Pancreas (tissue), 10 donors: ENCODE results near the gene MAPK4. TPM values are rescaled to one million over a fixed set of nuclear protein-coding genes. Genes with fewer than 3 reads are reported as not detected.

Source experiments
- ATAC-seq, 4 donors: fragments of 200-7000 bp; cut with Tn5 transposase; one replicate each; pipeline versions ENCODE4 v1.8.0 to v1.9.1; 2020; ENCODE audit warnings: mild to moderate bottlenecking in 4 of 4, moderate library complexity in 4 of 4
- DNase-seq, 6 donors: peaks; one replicate each; pipeline ENCODE4 v3.0.0-alpha.2; 2020
- FAIRE-seq: peaks from 2 replicates; lab custom pipeline; 2012; peaks lifted over from hg19 to GRCh38; lab: Jason Lieb, UNC
- H3K27ac ChIP-seq, 4 donors: fragments of 200-600 bp; sonication (generic); 1 replicate in 3 of 4; 2 replicates in 1 of 4; pipeline versions ENCODE4 v1.5.0 to v1.8.0; 2020
- H3K27me3 ChIP-seq, 4 donors: fragments of 200-600 bp; one replicate each; pipeline ENCODE4 v1.8.0; 2021
- H3K36me3 ChIP-seq, 3 donors: fragments of 200-600 bp; sonication (generic) in 1 of 3; one replicate each; pipeline versions ENCODE4 v1.5.0 to v1.8.0; 2020 to 2021
- H3K4me1 ChIP-seq, 3 donors: fragments of 200-600 bp; one replicate each; pipeline ENCODE4 v1.8.0; 2021
- H3K4me3 ChIP-seq, 4 donors: fragments of 200-600 bp; sonication (generic) in 2 of 4; one replicate each; pipeline versions ENCODE4 v1.5.0 to v1.8.0; 2020 to 2021
- H3K9me3 ChIP-seq, 4 donors: fragments of 200-600 bp; one replicate each; pipeline ENCODE4 v1.8.0; 2021
- WGBS, 2 donors: extraction: QIAGEN DNeasy Blood & Tissue Kit; methylation state at CpG; one replicate each; pipeline ENCODE4 v1.1.7; 2013; 5-methylcytosine and 5-hydroxymethylcytosine counted together
- intact Hi-C, 3 donors: fragments of 100-400 bp; cut with DNase I; formaldehyde crosslinking; loops; one replicate each; pipeline versions ENCODE4 v1.11.1 to v1.14.2; 2022
- polyA plus RNA-seq, 2 donors: library from polyadenylated mRNA; stranded (reverse); fragments of 200-250 nt; gene quantifications; one replicate each; pipeline ENCODE4 v1.2.3, GENCODE V29; 2013
- total RNA-seq, 6 donors: library from RNA; stranded (reverse); fragmentation: NEBNext Ultra II Directional in 4 of 6; extraction: Animal tissue kit (Norgen Biotek cat#: 25700) in 4 of 6; gene quantifications; one replicate each; pipeline versions ENCODE4 v1.2.1 to v1.2.4, GENCODE V29; 2021 to 2023
- TF ChIP-seq, protein P1 (sequence below), 4 donors: fragments of 200-600 bp; sonication (generic) in 3 of 4; IDR thresholded peaks; one replicate each; pipeline versions ENCODE4 v1.5.0 to v1.8.0; 2021; ENCODE audit warnings: antibody characterized with exemption in 4 of 4
- donor health status: healthy with polysubstance abuse.
- donor health status: DM: no; HTN: no; CAD: no; lungs with moderate emphysema.
- donor health status: DM: no; HTN: no; CAD: no.
- donor health status: control.
- donor health status: control.
- donor health status: Bipolar disorder and iron deficiency.
- donor health status: DM: yes; HTN: yes; CAD: no.
- donor health status: DM: no; HTN: no; CAD: no.
- donor health status: DM: no; HTN: no; CAD: no.
- donor health status: DM: yes; HTN: yes; CAD: no.

The MAPK4 gene
- total and polyA plus RNA-seq, 8 donors = 0.46 to 2.5 (median 0.80) TPM

DNA sequence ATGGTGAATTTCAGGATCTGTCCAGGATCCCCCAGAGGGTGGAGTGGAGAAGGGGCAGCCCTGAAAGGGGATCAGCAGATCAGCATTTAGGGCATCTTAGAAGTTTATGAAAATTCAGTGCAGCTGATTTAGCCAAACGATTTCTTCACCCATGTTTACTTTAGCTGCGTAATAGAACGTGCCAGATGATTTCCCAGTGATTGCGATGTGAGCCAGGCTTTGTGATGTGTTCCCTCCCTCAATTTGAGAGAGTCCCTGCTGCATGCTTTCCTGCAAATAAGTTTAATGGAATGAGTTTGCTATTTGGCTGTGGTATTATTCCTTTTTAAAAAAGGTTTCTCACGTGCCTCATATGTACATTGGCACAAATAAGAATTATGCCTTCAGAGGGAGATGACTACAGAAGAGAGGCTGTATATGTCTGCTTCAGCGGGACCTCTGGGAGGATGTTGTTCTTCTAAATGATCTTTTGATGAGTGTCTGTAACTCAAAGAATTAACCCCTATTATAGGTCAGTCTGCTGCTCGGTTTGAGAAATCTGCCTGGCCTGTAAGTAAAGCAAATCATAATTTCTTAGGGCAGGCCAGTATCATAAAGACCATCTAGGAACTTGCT, 148.1 kb downstream of the MAPK4 start:
- ATAC-seq (peak; percentile 29 to 56 (median 44)), FAIRE-seq (no peak), DNase-seq (no peak)
- peaks cover 0 to 11% (median 0%) of the 10 kb centered on the region in 3 donors for H3K4me1 ChIP-seq
- WGBS, 2 donors = 32 to 37% methylated on average over 7 of the region's 7 CpGs
- no peak overlapping the region for H3K27ac ChIP-seq
- H3K4me3 ChIP-seq = no peak overlapping the region
- no peaks in the 10 kb centered on the region for H3K27me3 ChIP-seq
- no peaks in the 10 kb centered on the region for H3K9me3 ChIP-seq
- TF ChIP-seq, protein P1, sequence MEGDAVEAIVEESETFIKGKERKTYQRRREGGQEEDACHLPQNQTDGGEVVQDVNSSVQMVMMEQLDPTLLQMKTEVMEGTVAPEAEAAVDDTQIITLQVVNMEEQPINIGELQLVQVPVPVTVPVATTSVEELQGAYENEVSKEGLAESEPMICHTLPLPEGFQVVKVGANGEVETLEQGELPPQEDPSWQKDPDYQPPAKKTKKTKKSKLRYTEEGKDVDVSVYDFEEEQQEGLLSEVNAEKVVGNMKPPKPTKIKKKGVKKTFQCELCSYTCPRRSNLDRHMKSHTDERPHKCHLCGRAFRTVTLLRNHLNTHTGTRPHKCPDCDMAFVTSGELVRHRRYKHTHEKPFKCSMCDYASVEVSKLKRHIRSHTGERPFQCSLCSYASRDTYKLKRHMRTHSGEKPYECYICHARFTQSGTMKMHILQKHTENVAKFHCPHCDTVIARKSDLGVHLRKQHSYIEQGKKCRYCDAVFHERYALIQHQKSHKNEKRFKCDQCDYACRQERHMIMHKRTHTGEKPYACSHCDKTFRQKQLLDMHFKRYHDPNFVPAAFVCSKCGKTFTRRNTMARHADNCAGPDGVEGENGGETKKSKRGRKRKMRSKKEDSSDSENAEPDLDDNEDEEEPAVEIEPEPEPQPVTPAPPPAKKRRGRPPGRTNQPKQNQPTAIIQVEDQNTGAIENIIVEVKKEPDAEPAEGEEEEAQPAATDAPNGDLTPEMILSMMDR (IDR thresholded peaks at IDR 0.05) = no peak
- no peaks in the 10 kb centered on the region for H3K36me3 ChIP-seq
- intact Hi-C loops = no loop called here

DNA sequence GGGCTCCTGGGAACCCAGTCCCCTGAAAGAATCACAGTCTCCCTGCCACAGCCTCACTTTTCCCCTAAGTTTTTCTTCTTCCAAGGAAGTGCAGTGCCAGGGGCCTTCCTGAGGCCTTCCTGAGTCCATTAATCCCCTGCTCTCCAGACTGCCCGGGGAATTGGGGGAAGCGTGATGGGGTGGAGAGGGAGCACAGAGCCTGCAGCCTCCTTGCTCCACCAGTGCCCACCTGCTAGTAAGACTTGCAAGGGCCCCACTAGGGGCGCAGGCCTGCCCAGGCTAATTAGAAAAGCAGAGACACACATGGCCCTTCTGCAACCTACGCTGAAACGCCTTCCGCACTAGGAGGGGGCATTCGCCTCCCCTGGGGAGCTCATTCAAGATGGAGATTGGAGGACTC, 149.3 kb downstream of the MAPK4 start:
- ATAC-seq (no peak), FAIRE-seq (no peak), DNase-seq (no peak)
- H3K4me1 ChIP-seq = peaks cover 0 to 11% (median 0%) of the 10 kb centered on the region in 3 donors
- no peaks in the 10 kb centered on the region for H3K27me3 ChIP-seq
- no peaks in the 10 kb centered on the region for H3K9me3 ChIP-seq
- 92 to 93% methylated on average over 7 of the region's 7 CpGs for WGBS, 2 donors
- intact Hi-C loops = no loop called here
- no peaks in the 10 kb centered on the region for H3K36me3 ChIP-seq
- TF ChIP-seq, protein P1 (IDR thresholded peaks at IDR 0.05) = no peak
- H3K27ac ChIP-seq = no peak overlapping the region
- no peak overlapping the region for H3K4me3 ChIP-seq

DNA sequence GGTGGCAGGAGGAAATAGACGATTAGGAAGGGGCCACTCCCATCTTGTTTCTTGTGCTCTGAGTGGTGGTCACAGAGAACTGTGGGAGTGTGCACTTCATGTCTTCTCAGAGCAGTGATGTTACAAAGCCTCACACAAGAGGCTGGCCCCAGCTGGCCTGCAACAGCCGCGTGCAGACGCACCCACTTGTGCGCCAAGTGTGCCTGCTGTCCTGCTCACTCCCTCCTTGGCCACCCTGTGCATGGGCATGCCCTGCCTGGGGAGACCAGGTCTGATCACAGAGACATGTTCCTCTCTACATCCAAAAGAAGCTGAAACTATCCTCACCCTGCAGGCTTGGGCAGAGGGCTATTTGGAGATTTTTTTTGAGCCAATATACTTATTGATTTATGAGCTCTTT, 151.5 kb downstream of the MAPK4 start:
- DNase-seq = no peak
- TF ChIP-seq, protein P1 (IDR thresholded peaks at IDR 0.05) = no peak
- no peak for ATAC-seq
- Histone ChIP-seq H3K9me3 (no peaks in the 10 kb centered on the region), H3K4me3 (no peak overlapping the region), H3K27me3 (no peaks in the 10 kb centered on the region), H3K36me3 (no peaks in the 10 kb centered on the region), H3K27ac (no peak overlapping the region), H3K4me1 (peaks cover 0 to 4% (median 0%) of the 10 kb centered on the region in 3 donors)
- WGBS, 2 donors = 53 to 66% methylated on average over 5 of the region's 5 CpGs
- intact Hi-C loops = no loop called here
- no peak for FAIRE-seq

DNA sequence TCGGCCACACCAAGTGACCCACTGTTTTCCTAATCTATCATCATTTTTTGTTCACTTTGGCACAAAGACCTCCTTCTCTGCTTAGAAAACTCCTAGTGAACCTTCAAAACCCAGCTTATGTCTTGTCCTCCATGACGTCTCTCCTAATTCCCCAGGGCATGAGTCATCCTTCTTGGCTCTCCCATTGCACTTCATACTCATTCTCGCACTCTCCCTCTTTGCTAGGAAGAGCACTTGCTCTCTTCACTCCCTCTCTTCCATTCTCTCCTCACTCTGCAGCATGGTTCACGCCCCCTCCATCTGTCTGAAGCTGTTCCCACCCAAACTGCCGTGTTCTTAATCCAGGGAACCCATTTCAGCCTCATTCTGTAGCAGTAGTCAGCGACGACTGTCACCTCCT, 156.0 kb downstream of the MAPK4 start:
- no peak overlapping the region for H3K27ac ChIP-seq
- H3K9me3 ChIP-seq = no peaks in the 10 kb centered on the region
- no peak for DNase-seq
- H3K27me3 ChIP-seq = no peaks in the 10 kb centered on the region
- no peak overlapping the region for H3K4me3 ChIP-seq
- intact Hi-C loops = no loop called here
- 85 to 95% methylated on average over 7 of the region's 7 CpGs for WGBS, 2 donors
- no peak for ATAC-seq
- TF ChIP-seq, protein P1 (IDR thresholded peaks at IDR 0.05) = no peak
- H3K36me3 ChIP-seq = no peaks in the 10 kb centered on the region
- no peak for FAIRE-seq
- H3K4me1 ChIP-seq = no peaks in the 10 kb centered on the region

DNA sequence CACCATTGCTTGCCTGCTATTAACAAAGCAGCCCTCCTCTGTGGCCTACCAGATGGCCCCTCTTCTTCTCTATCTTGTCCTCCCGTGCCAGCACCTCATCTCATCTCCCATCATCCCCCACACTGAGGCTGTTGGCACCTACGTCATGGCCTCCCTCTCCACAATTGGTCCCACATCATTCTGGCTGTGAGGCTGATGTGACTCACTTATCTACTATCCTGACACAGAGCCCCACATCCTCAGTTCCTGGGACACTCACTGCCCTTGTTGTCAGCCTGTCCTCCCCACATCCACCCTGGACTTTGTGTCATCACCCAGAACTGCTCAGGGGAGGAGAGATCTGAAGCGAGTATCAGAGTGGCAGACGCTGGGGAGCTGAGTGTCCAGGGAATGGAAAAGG, 157.0 kb downstream of the MAPK4 start:
- Histone ChIP-seq H3K27ac (no peak overlapping the region), H3K4me3 (no peak overlapping the region), H3K9me3 (no peaks in the 10 kb centered on the region), H3K36me3 (no peaks in the 10 kb centered on the region), H3K4me1 (no peaks in the 10 kb centered on the region), H3K27me3 (no peaks in the 10 kb centered on the region)
- ATAC-seq (no peak), FAIRE-seq (no peak), DNase-seq (no peak)
- 87 to 91% methylated on average over 4 of the region's 4 CpGs for WGBS, 2 donors
- intact Hi-C loops = no loop called here
- TF ChIP-seq, protein P1 (IDR thresholded peaks at IDR 0.05) = no peak
